Liver (tissue), 9 donors: Measurements from ENCODE around the gene MAMSTR. TPM values are rescaled to one million over a fixed set of nuclear protein-coding genes. Genes with fewer than 3 reads are reported as not detected.
"Not testable (repeated sequence)": the region's sequence is repeated elsewhere in the genome, so short reads cannot be mapped to it uniquely, and the experiment has no call there.

Experiments used
- DNase-seq: peaks from one replicate; pipeline ENCODE4 v3.0.0-alpha.2; 2017; ENCODE audit warnings: low spot score
- H3K27ac ChIP-seq, 2 donors: one replicate each; pipeline ENCODE4 v1.7.0; 2013; ENCODE audit warnings: inconsistent platforms in 2 of 2, low read length in 2 of 2, control low read depth in 1 of 2, low read depth in 1 of 2, mild to moderate bottlenecking in 1 of 2
- H3K27me3 ChIP-seq, 4 donors: one replicate each; pipeline versions ENCODE4 v1.6.1 to v1.7.0; 2013; ENCODE audit warnings: low read length in 3 of 4, inconsistent platforms in 1 of 4, mild to moderate bottlenecking in 1 of 4, moderate library complexity in 1 of 4; ENCODE audit not compliant: control insufficient read depth in 4 of 4, insufficient read depth in 4 of 4
- H3K36me3 ChIP-seq, 4 donors: one replicate each; pipeline versions ENCODE4 v1.6.1 to v1.7.0; 2013; ENCODE audit warnings: low read length in 3 of 4, mild to moderate bottlenecking in 3 of 4, low read depth in 1 of 4, moderate library complexity in 1 of 4; ENCODE audit not compliant: control insufficient read depth in 4 of 4, insufficient read depth in 3 of 4
- H3K4me1 ChIP-seq, 4 donors: one replicate each; pipeline versions ENCODE4 v1.6.1 to v1.7.0; 2013; ENCODE audit warnings: low read length in 3 of 4, mild to moderate bottlenecking in 3 of 4, moderate library complexity in 1 of 4; ENCODE audit not compliant: control insufficient read depth in 4 of 4, insufficient read depth in 4 of 4
- H3K4me3 ChIP-seq, 3 donors: one replicate each; pipeline versions ENCODE4 v1.6.1 to v1.7.0; 2013; ENCODE audit warnings: low read length in 3 of 3, control low read depth in 1 of 3, low read depth in 1 of 3, mild to moderate bottlenecking in 1 of 3
- H3K9ac ChIP-seq, 2 donors: one replicate each; pipeline ENCODE4 v1.7.0; 2013; ENCODE audit warnings: low read length in 2 of 2, mild to moderate bottlenecking in 2 of 2, moderate library complexity in 2 of 2, control low read depth in 1 of 2, low read depth in 1 of 2
- H3K9me3 ChIP-seq, 4 donors: one replicate each; pipeline versions ENCODE4 v1.6.1 to v1.7.0; 2013; ENCODE audit warnings: low read length in 3 of 4; ENCODE audit not compliant: control insufficient read depth in 4 of 4
- FOXA2 ChIP-seq: IDR thresholded peaks from 2 replicates; pipeline ENCODE4 v1.6.1; 2016; ENCODE audit warnings: antibody characterized with exemption
- HNF4A ChIP-seq, 2 donors: conservative IDR thresholded peaks; 2 replicates each; pipeline ENCODE4 v1.6.1; 2016; ENCODE audit warnings: antibody characterized with exemption in 2 of 2, mild to moderate bottlenecking in 2 of 2
- HNF4G ChIP-seq: IDR thresholded peaks from 2 replicates; pipeline ENCODE4 v1.6.1; 2016; ENCODE audit warnings: antibody characterized with exemption
- JUND ChIP-seq, 2 donors: IDR thresholded peaks; 2 replicates each; pipeline ENCODE4 v1.6.1; 2016; ENCODE audit warnings: antibody characterized with exemption in 2 of 2
- NR2F2 ChIP-seq: IDR thresholded peaks from 2 replicates; pipeline ENCODE4 v1.6.1; 2016; ENCODE audit warnings: antibody characterized with exemption
- RXRA ChIP-seq, 2 donors: IDR thresholded peaks; 2 replicates each; pipeline ENCODE4 v1.6.1; 2017 to 2018; ENCODE audit warnings: antibody characterized with exemption in 2 of 2, mild to moderate bottlenecking in 1 of 2
- SP1 ChIP-seq: IDR thresholded peaks from 2 replicates; pipeline ENCODE4 v1.6.1; 2018; ENCODE audit warnings: antibody characterized with exemption, mild to moderate bottlenecking
- TAF1 ChIP-seq: conservative IDR thresholded peaks from 2 replicates; pipeline ENCODE4 v1.6.1; 2016; ENCODE audit warnings: antibody characterized with exemption, mild to moderate bottlenecking
- YY1 ChIP-seq: IDR thresholded peaks from 2 replicates; pipeline ENCODE4 v1.6.1; 2016; ENCODE audit warnings: antibody characterized with exemption, mild to moderate bottlenecking
- WGBS: extraction: QIAGEN DNeasy Blood & Tissue Kit; methylation state at CpG from one replicate; pipeline ENCODE4 v1.1.7; 2013; 5-methylcytosine and 5-hydroxymethylcytosine counted together
- polyA plus RNA-seq, 2 donors: library from polyadenylated mRNA; stranded (reverse) in 1 of 2; unstranded in 1 of 2; fragments of 200-250 nt in 1 of 2; fragments of >200 nt in 1 of 2; fragmentation: Nextera tagmentation in 1 of 2; extraction: Ambion mirVana in 1 of 2; gene quantifications; one replicate each; pipeline versions ENCODE4 v1.2.1 to v1.2.3, GENCODE V29; 2013 to 2015
- total RNA-seq, 2 donors: library from RNA; depleted of rRNA; stranded (reverse); fragments of >200 nt; gene quantifications; one replicate each; pipeline ENCODE4 v1.2.3, GENCODE V29; 2014
- TF ChIP-seq, protein P1 (sequence below): IDR thresholded peaks from 2 replicates; pipeline ENCODE4 v1.6.1; 2016; ENCODE audit warnings: antibody characterized with exemption
- TF ChIP-seq, protein P2 (sequence below): IDR thresholded peaks from 2 replicates; pipeline ENCODE4 v1.6.1; 2016; ENCODE audit warnings: antibody characterized with exemption
- TF ChIP-seq, protein P3 (sequence below): fragments of 150-350 bp; IDR thresholded peaks from 2 replicates; pipeline ENCODE4 v1.5.1; 2017; ENCODE audit warnings: improper control_type of control experiment, low read depth, low read length; ENCODE audit not compliant: missing input control
- TF ChIP-seq, protein P4 (sequence below): IDR thresholded peaks from 2 replicates; pipeline ENCODE4 v1.6.1; 2016; ENCODE audit warnings: antibody characterized with exemption
- TF ChIP-seq, protein P5 (sequence below): IDR thresholded peaks from 2 replicates; pipeline ENCODE4 v1.6.1; 2016; ENCODE audit warnings: antibody characterized with exemption, mild to moderate bottlenecking
- donor health status: healthy.
- donor health status: healthy.
- donor health status: healthy.
- donor health status: healthy.
- donor health status: healthy.

Gene MAMSTR
- total and polyA plus RNA-seq, 4 donors: 0.07 to 0.31 (median 0.09) TPM

DNA sequence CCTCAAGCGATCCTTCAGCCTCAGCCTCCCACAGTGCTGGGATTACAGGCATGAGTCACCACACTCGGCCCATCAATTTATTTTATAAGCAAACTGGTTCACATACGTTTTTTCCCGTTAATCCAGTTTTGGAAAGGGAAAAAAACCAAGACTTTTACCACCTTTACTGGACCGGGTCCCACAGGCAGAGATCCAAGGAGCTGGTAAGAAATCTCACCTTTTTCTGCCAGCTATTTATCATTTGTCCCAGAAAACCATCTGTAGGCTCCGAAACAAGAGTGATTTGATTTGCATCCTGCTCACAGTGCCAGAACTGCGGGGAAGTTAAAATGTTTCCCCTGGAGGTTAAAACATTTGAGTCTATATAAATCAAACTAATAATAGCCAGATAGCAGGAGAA, 30.1 kb downstream of the MAMSTR start:
- Histone ChIP-seq H3K9ac (no peak overlapping the region), H3K27ac (no peak overlapping the region), H3K9me3 (no peaks in the 10 kb centered on the region), H3K36me3 (no peaks in the 10 kb centered on the region), H3K4me3 (no peak overlapping the region), H3K27me3 (no peaks in the 10 kb centered on the region), H3K4me1 (peaks cover 2 to 5% (median 4%) of the 10 kb centered on the region in 4 donors)
- DNase-seq: no peak
- TF ChIP-seq TAF1 (no peak), RXRA (IDR thresholded peaks at IDR 0.05) (no peak), SP1 (no peak), JUND (IDR thresholded peaks at IDR 0.05) (no peak), HNF4G (no peak)
- TF ChIP-seq, protein P1, sequence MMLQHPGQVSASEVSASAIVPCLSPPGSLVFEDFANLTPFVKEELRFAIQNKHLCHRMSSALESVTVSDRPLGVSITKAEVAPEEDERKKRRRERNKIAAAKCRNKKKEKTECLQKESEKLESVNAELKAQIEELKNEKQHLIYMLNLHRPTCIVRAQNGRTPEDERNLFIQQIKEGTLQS: no peak
- TF ChIP-seq, protein P2, sequence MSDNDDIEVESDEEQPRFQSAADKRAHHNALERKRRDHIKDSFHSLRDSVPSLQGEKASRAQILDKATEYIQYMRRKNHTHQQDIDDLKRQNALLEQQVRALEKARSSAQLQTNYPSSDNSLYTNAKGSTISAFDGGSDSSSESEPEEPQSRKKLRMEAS: no peak
- 85% methylated on average over 7 of the region's 7 CpGs for WGBS

DNA sequence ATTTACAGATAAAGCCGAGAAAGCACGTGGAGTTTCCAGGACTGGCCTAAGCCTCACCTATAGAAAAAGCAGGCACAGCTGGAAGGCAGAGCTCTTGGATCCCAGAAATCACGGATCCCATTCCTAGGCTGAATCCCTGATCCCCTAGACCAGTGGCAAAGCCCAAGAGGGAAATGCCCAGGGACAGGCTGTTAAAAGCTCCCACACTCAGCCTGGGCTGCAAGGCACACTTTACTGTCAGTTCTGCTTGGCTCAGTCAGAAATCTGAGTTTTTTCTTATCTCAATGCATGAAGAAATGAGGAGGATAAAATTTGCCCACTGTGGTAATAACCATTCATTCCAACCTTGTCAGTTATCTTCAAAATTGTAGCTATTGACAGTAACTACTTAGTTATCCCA, 31.7 kb downstream of the MAMSTR start:
- no peak for DNase-seq
- WGBS: 97% methylated on average over 3 of the region's 3 CpGs
- H3K27ac ChIP-seq: no peak overlapping the region
- H3K36me3 ChIP-seq: no peaks in the 10 kb centered on the region
- H3K4me3 ChIP-seq: no peak overlapping the region
- TF ChIP-seq TAF1 (no peak), SP1 (no peak)
- TF ChIP-seq, protein P3, sequence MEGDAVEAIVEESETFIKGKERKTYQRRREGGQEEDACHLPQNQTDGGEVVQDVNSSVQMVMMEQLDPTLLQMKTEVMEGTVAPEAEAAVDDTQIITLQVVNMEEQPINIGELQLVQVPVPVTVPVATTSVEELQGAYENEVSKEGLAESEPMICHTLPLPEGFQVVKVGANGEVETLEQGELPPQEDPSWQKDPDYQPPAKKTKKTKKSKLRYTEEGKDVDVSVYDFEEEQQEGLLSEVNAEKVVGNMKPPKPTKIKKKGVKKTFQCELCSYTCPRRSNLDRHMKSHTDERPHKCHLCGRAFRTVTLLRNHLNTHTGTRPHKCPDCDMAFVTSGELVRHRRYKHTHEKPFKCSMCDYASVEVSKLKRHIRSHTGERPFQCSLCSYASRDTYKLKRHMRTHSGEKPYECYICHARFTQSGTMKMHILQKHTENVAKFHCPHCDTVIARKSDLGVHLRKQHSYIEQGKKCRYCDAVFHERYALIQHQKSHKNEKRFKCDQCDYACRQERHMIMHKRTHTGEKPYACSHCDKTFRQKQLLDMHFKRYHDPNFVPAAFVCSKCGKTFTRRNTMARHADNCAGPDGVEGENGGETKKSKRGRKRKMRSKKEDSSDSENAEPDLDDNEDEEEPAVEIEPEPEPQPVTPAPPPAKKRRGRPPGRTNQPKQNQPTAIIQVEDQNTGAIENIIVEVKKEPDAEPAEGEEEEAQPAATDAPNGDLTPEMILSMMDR: no peak
- H3K4me1 ChIP-seq: peaks cover 4 to 8% (median 7%) of the 10 kb centered on the region in 4 donors
- no peak overlapping the region for H3K9ac ChIP-seq
- no peaks in the 10 kb centered on the region for H3K27me3 ChIP-seq
- H3K9me3 ChIP-seq: no peaks in the 10 kb centered on the region

DNA sequence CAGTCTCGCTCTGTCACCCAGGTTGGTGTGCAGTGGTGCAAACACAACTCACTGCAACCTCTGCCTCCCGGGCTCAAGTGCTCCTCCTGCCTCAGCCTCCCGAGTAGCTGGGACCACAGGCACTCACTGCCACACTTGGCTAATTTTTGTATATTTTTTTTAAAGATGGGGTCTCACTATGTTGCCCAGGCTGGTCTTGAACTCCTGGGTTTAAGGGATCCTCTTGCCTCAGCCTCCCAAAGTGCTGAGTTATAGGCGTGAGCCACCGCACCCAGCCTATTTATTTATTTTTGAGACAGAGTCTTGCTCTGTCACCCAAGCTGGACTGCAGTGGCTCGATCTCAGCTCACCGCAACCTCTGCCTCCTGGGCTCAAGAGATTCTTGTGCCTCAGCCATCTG, 32.9 kb downstream of the MAMSTR start:
- not testable (repeated sequence) for H3K9me3 ChIP-seq, H3K27ac ChIP-seq, H3K4me3 ChIP-seq, DNase-seq, H3K27me3 ChIP-seq, H3K9ac ChIP-seq, H3K4me1 ChIP-seq, H3K36me3 ChIP-seq
- 94% methylated on average over 7 of the region's 7 CpGs for WGBS

DNA sequence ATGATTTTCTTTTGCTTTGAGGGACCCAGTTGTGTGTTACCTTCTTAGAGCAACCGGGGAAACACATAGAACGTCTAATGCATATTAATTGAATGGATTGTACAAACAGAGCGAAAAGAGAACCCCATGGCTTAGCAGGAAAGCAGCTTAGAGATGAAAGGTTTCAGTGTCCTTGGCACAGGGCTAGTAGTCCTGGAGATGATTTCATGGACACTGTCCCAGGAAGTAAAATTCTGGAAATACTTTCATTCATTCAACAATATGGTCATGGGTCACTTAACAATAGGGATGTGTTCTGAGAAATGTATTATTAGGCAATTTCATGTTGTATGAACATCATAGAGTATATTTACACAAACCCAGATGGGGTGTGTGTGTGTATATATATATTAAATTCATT, 33.4 kb downstream of the MAMSTR start:
- H3K4me3 ChIP-seq: no peak overlapping the region
- TF ChIP-seq HNF4A (conservative IDR thresholded peaks at IDR 0.05): no peak
- TF ChIP-seq, protein P4, sequence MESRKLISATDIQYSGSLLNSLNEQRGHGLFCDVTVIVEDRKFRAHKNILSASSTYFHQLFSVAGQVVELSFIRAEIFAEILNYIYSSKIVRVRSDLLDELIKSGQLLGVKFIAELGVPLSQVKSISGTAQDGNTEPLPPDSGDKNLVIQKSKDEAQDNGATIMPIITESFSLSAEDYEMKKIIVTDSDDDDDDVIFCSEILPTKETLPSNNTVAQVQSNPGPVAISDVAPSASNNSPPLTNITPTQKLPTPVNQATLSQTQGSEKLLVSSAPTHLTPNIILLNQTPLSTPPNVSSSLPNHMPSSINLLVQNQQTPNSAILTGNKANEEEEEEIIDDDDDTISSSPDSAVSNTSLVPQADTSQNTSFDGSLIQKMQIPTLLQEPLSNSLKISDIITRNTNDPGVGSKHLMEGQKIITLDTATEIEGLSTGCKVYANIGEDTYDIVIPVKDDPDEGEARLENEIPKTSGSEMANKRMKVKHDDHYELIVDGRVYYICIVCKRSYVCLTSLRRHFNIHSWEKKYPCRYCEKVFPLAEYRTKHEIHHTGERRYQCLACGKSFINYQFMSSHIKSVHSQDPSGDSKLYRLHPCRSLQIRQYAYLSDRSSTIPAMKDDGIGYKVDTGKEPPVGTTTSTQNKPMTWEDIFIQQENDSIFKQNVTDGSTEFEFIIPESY: no peak
- TF ChIP-seq, protein P1: no peak
- no peak for TF ChIP-seq FOXA2
- TF ChIP-seq, protein P2: no peak
- no peak for TF ChIP-seq SP1
- TF ChIP-seq, protein P5, sequence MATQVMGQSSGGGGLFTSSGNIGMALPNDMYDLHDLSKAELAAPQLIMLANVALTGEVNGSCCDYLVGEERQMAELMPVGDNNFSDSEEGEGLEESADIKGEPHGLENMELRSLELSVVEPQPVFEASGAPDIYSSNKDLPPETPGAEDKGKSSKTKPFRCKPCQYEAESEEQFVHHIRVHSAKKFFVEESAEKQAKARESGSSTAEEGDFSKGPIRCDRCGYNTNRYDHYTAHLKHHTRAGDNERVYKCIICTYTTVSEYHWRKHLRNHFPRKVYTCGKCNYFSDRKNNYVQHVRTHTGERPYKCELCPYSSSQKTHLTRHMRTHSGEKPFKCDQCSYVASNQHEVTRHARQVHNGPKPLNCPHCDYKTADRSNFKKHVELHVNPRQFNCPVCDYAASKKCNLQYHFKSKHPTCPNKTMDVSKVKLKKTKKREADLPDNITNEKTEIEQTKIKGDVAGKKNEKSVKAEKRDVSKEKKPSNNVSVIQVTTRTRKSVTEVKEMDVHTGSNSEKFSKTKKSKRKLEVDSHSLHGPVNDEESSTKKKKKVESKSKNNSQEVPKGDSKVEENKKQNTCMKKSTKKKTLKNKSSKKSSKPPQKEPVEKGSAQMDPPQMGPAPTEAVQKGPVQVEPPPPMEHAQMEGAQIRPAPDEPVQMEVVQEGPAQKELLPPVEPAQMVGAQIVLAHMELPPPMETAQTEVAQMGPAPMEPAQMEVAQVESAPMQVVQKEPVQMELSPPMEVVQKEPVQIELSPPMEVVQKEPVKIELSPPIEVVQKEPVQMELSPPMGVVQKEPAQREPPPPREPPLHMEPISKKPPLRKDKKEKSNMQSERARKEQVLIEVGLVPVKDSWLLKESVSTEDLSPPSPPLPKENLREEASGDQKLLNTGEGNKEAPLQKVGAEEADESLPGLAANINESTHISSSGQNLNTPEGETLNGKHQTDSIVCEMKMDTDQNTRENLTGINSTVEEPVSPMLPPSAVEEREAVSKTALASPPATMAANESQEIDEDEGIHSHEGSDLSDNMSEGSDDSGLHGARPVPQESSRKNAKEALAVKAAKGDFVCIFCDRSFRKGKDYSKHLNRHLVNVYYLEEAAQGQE: no peak
- no peak for TF ChIP-seq YY1
- TF ChIP-seq NR2F2: no peak
- no peak for TF ChIP-seq JUND (IDR thresholded peaks at IDR 0.05)
- TF ChIP-seq RXRA (IDR thresholded peaks at IDR 0.05): no peak
- H3K27ac ChIP-seq: no peak overlapping the region
- H3K27me3 ChIP-seq: no peaks in the 10 kb centered on the region
- no peak overlapping the region for H3K9ac ChIP-seq
- DNase-seq: no peak
- WGBS: 92% methylated on average over 3 of the region's 3 CpGs
- peaks cover 4 to 8% (median 7%) of the 10 kb centered on the region in 4 donors for H3K4me1 ChIP-seq
- H3K36me3 ChIP-seq: no peaks in the 10 kb centered on the region
- no peaks in the 10 kb centered on the region for H3K9me3 ChIP-seq
